CD4-positive, alpha-beta T cell treated with Interleukin-6 at 100 ng/mL for 8 hours (primary cell): ENCODE measurements around the gene KMT2D.

Source experiments
- DNase-seq: peaks from one replicate; pipeline ENCODE4 v3.0.0-alpha.2; 2020; ENCODE audit warnings: mixed read lengths, low spot score

The KMT2D gene

GRCh38 chr12:49034286-49034622 is 26.3 kb downstream of the KMT2D start:
- DNase-seq: no peak

GRCh38 chr12:49033611-49034285 is 26.8 kb downstream of the KMT2D start:
- no peak for DNase-seq

- no peak for DNase-seq
These were observed 27.7 kb downstream of the KMT2D start for GRCh38 chr12:49032679-49033447.

GRCh38 chr12:49032276-49032675 is 28.3 kb downstream of the KMT2D start:
- no peak for DNase-seq

GRCh38 chr12:49031573-49032161 is 28.9 kb downstream of the KMT2D start:
- no peak for DNase-seq

- no peak for DNase-seq
These were observed 29.7 kb downstream of the KMT2D start for GRCh38 chr12:49030714-49031572.

GRCh38 chr12:49030119-49030518 is 30.5 kb downstream of the KMT2D start:
- no peak for DNase-seq

GRCh38 chr12:49028666-49029275 is 31.8 kb downstream of the KMT2D start:
- DNase-seq: no peak

GRCh38 chr12:49027846-49028555 is 32.6 kb downstream of the KMT2D start:
- DNase-seq: no peak

- DNase-seq: no peak
These were observed 33.7 kb downstream of the KMT2D start for GRCh38 chr12:49026678-49027480.

- DNase-seq: no peak
These were observed 34.5 kb downstream of the KMT2D start for GRCh38 chr12:49026101-49026500.

GRCh38 chr12:49025463-49025862 is 35.1 kb downstream of the KMT2D start:
- no peak for DNase-seq

GRCh38 chr12:49024543-49024942 is 36.1 kb downstream of the KMT2D start:
- no peak for DNase-seq

- DNase-seq: no peak
These were observed 36.8 kb downstream of the KMT2D start for GRCh38 chr12:49023812-49024211.

GRCh38 chr12:49022558-49023178 is 37.9 kb downstream of the KMT2D start:
- DNase-seq: no peak

GRCh38 chr12:49021292-49021915 is 39.2 kb downstream of the KMT2D start:
- DNase-seq: no peak

GRCh38 chr12:49020441-49020840 is 40.2 kb downstream of the KMT2D start:
- DNase-seq: no peak

GRCh38 chr12:49019443-49020324 is 40.9 kb downstream of the KMT2D start:
- no peak for DNase-seq

GRCh38 chr12:49019120-49019430 is 41.5 kb downstream of the KMT2D start:
- no peak for DNase-seq
